Midbrain (tissue), 1 donor: Measurements from ENCODE around the gene SH3D19.
A peak's percentile ranks its signal among the peaks of the same experiment; 100 is the strongest.
"Not testable (repeated sequence)": the region's sequence is repeated elsewhere in the genome, so short reads cannot be mapped to it uniquely, and the experiment has no call there.

Source experiments
- DNase-seq: peaks from one replicate; lab custom pipeline; 2025; lab: John Stamatoyannopoulos, UW

Gene SH3D19

GRCh38 chr4:151276787-151277562, 48.4 kb downstream of the SH3D19 start, which contains the start of gene PRSS48:
Gene PRSS48, plus strand, starts transcription at chr4:151277161. Its CDS starts 12 bp downstream, at chr4:151277173.
- DNase-seq = peak; percentile 70

DNA sequence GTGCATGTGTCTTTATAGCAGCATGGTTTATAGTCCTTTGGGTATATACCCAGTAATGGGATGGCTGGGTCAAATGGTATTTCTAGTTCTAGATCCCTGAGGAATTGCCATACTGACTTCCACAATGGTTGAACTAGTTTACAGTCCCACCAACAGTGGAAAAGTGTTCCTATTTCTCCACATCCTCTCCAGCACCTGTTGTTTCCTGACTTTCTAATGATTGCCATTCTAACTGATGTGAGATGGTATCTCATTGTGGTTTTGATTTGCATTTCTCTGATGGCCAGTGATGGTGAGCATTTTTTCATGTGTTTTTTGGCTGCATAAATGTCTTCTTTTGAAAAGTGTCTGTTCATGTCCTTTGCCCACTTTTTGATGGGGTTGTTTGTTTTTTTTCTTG, 56.5 kb downstream of the SH3D19 start:
- DNase-seq = not testable (repeated sequence)

GRCh38 chr4:151267822-151268535, 57.4 kb downstream of the SH3D19 start:
- DNase-seq = no peak

GRCh38 chr4:151267104-151267503, 58.3 kb downstream of the SH3D19 start:
- DNase-seq = no peak

DNA sequence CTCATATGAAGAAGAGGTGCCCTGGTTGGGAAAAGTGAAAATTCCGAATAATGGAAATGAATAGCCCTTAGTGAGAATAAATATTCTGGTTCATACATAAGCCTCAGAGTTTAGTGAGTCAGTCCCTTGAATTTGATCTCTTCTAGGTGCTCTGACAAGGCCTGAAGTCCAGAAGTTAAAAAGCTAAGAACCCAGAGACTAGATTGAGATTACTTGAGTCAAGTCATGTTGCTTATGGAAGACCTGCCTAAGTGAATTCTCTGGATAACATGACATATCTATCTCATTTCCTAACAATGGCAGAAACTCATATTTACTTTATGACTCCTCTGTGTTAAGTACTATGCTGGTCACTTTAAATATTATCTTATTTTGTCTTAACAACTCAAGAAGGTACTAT, 58.9 kb downstream of the SH3D19 start:
- no peak for DNase-seq

DNA sequence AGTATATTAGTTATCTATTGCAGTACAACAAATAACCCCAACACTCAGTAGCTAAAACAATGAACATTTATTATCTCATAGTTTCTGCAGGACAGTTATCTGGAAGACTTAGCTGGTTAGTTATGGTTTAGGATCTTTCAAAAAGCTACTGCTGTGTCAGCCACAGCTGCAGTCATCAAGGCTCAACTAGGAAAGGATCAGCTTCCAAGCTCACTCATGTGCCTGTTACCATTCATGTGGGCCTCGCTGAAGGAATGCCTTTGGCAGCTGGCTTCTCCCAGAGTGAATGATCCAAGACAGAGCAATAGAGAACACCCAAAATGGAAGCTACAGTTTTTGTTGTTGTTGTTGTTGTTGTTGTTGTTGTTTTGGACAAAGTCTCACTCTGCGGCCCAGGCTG, 62.0 kb downstream of the SH3D19 start:
- no peak for DNase-seq

DNA sequence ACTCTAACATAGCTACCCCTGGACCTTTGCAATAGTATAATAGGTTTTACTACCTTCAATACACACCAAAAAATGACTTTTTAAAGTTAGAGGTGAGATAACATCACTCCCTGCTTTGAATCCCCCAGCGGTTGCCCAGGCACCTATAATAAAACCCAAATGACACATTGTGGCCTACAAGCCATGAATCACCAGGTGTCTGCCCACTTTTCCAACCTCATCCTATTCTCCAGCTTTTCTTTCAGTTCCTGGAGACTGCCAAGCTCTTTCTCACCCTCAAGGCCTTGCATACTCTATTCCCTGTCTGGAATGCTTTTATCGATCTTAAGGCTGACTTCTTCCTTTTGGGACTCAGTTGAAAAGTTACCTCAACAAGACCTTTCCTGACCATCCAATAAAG, 64.9 kb downstream of the SH3D19 start:
- DNase-seq = no peak

- no peak for DNase-seq
Observed at GRCh38 chr4:151259752-151260151, 65.7 kb downstream of the SH3D19 start.

DNA sequence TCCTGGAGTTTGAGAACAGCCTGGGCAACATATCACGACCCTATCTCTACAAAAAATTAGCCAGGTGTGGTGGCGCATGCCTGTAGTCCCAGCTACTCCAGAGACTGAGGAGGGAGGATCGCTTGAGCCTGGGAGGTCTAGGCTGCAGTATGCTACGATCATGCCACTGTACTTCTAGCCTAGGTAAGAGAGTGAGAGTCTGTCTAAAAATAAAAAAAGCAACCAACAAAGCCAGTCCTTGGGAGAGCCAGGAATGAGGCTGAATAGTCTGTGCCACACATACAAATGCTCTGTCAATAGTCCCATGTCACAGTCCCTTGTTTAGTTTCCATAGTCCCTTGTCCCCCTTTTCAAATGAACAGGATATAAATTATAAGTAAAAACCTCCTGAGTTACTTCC, 67.7 kb downstream of the SH3D19 start:
- DNase-seq = no peak

GRCh38 chr4:151256134-151256533, 69.3 kb downstream of the SH3D19 start:
- DNase-seq = no peak

DNA sequence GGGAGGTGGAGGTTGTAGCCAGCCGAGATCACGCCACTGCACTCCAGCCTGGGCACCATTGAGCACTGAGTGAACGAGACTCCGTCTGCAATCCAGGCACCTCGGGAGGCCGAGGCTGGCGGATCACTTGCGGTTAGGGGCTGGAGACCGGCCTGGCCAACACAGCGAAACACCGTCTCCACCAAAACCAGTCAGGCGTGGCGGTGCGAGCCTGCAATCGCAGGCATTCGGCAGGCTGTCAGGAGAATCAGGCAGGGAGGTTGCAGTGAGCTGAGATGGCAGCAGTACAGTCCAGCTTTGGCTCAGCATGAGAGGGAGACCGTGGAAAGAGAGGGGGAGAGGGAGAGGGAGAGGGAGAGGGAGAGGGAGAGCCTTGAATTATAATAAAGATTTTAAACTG, 69.7 kb downstream of the SH3D19 start:
- not testable (repeated sequence) for DNase-seq

DNA sequence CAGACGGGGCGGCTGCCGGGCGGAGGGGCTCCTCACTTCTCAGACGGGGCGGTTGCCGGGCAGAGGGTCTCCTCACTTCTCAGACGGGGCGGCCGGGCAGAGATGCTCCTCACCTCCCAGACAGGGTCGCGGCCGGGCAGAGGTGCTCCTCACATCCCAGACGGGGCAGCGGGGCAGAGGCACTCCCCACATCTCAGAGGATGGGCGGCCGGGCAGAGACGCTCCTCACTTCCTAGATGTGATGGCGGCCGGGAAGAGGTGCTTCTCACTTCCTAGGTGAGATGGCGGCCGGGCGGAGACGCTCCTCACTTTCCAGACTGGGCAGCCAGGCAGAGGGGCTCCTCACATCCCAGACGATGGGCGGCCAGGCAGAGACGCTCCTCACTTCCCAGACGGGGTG, 70.2 kb downstream of the SH3D19 start:
- DNase-seq = not testable (repeated sequence)

DNA sequence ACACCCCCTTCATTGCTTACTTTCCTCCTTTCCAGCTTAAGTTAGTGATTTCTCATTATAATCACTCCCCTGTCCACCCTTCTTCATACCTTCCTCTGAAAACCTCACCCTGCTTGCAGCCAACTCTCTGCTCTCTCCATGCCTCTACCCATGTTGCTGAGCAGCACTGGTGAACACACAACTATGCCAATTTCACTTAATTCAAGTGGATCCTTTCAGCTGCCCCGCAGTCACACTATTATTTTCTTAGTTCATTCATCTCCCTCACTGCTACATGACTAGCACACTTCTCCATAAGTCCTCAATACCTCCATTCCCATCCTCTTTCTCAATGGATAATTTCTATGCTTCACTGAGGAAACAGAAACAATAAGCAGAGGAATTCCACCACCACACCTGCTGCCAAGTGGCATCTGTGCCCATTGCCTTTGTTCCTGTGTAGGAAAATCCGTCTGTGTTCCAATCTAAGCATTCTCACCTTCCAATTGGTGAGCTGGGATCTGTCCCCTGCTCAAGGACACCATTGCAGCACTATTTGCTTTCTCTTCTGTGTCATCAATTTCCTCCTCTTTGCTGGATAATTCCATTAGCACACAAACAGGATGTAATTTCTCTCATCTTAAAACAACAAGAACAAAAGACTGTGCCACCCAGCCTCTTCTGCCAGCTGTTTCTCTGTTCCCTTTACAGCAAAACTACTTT, 73.7 kb downstream of the SH3D19 start:
- DNase-seq = no peak

- no peak for DNase-seq
Observed at GRCh38 chr4:151250706-151251105, 74.7 kb downstream of the SH3D19 start.

DNA sequence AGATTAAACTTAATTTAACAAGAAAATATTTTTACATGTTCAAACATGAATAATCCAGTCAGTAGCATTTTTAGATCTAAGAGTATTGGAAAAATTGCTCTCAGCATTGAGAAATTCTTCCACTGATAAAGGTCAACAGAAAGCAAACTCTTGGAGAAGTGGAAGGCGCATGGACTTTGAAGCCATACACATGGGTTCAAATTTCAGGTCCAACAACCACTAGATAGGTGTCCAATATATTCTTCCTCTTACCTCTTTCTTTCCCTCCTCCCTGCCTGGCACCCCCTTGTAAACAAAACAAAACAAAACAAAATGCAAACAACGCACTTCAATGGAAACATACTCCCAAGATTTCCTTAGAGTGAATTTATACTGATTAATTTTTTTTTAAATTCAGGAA, 76.9 kb downstream of the SH3D19 start:
- no peak for DNase-seq

DNA sequence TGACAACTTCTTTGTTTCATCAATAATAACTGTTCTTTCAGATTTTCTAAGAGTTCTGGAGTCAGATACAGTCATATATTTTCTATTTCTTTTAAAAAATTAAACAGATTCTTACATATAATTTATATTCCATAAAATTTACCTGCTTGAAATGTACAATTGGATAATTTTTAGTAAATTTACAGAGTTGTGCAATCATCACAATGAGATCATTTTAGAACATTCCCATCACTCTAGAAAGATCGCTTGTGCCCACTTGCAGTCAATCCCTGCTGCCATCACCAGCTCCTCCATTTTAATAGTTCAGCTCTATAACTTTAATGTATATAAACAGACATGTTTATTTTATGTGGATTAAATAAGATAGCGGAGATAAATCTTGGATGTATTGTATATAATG, 78.0 kb downstream of the SH3D19 start:
- no peak for DNase-seq

GRCh38 chr4:151246742-151247141, 78.7 kb downstream of the SH3D19 start:
- DNase-seq = no peak

GRCh38 chr4:151242305-151242704, 83.1 kb downstream of the SH3D19 start:
- no peak for DNase-seq

- DNase-seq = no peak
Observed at GRCh38 chr4:151239608-151240007, 85.8 kb downstream of the SH3D19 start.

DNA sequence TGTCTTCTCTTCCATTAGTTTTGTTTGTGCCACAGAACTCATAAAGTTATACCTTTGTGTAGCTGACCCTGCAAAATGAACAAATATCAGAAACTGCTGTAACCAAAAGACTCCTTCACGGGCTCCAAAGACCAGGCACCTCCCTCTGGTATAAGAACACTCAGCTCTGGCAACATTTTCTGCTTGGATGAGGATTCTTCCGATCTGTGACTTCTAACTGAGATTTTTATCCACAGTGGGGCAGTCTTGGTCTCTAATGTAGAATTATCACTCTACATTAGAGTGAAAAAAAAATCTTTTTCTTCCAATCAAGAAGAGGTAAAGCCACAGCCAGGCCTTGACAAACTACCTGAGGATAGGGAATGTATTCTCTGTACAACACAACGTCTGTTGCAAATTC, 86.9 kb downstream of the SH3D19 start:
- peak; percentile 47 for DNase-seq

GRCh38 chr4:151236036-151236435, 89.4 kb downstream of the SH3D19 start:
- no peak for DNase-seq

- not testable (repeated sequence) for DNase-seq
Observed at GRCh38 chr4:151235373-151235772, 90.0 kb downstream of the SH3D19 start.

- no peak for DNase-seq
Observed at GRCh38 chr4:151233600-151233999, 91.8 kb downstream of the SH3D19 start.
